RWPE1 (cell line): ENCODE data around the gene ADRA2A.

Experiments
- CTCF ChIA-PET: fragments of 350-600 bp; sonication (Branson Sonifier 250); formaldehyde crosslinking; extraction: SDS; loops from one replicate; lab custom pipeline; 2021; lab: Yijun Ruan, JAX
- POLR2A ChIA-PET: fragments of 400-600 bp; formaldehyde crosslinking; extraction: SDS; loops from one replicate; lab custom pipeline; 2020; ENCODE audit warnings: antibody characterized with exemption; ENCODE audit not compliant: low non-redundant PET; lab: Yijun Ruan, JAX
- DNase-seq: peaks from one replicate; pipeline ENCODE4 v3.0.0; 2012; ENCODE audit warnings: low spot score
- H3K27ac ChIP-seq: fragments of 450-650 bp; 2 replicates; pipeline ENCODE4 v1.5.1; 2017
- TF ChIP-seq, protein P1 (sequence below): fragments of 450-650 bp; conservative IDR thresholded peaks from 2 replicates; pipeline ENCODE4 v1.5.1; 2017; ENCODE audit warnings: low read depth, mild to moderate bottlenecking

The ADRA2A gene

DNA sequence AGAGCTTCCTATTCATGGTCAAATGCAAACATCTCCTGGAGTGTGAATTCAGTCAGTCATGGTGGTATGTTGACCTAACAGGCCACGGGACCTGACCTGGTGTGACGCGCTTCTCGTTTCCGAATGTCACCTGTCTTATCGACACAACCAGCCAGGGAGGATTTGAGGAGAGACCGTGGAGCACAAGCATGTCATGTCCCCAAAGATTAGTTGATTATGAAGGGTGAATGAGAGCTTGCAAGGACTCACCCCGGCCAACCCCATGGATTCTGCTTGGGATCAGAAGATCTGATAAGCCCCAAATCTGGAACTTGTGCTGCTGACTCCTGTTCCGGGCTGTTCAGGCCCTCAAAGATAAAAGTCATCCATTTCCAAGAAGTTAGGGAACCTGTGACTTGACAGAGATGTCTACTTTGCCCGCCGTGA, 10.5 kb downstream of the ADRA2A start:
- CTCF ChIA-PET: interaction anchor here (0.9 to 1.4 kb wide), 2 partner anchors 80 to 1050 kb away, joined by 3 read pairs; no protein-coding TSS in a partner anchor
- DNase-seq: no peak
- POLR2A ChIA-PET: no interaction called here
- no peak overlapping the region for H3K27ac ChIP-seq
- TF ChIP-seq, protein P1, sequence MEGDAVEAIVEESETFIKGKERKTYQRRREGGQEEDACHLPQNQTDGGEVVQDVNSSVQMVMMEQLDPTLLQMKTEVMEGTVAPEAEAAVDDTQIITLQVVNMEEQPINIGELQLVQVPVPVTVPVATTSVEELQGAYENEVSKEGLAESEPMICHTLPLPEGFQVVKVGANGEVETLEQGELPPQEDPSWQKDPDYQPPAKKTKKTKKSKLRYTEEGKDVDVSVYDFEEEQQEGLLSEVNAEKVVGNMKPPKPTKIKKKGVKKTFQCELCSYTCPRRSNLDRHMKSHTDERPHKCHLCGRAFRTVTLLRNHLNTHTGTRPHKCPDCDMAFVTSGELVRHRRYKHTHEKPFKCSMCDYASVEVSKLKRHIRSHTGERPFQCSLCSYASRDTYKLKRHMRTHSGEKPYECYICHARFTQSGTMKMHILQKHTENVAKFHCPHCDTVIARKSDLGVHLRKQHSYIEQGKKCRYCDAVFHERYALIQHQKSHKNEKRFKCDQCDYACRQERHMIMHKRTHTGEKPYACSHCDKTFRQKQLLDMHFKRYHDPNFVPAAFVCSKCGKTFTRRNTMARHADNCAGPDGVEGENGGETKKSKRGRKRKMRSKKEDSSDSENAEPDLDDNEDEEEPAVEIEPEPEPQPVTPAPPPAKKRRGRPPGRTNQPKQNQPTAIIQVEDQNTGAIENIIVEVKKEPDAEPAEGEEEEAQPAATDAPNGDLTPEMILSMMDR: no peak

DNA sequence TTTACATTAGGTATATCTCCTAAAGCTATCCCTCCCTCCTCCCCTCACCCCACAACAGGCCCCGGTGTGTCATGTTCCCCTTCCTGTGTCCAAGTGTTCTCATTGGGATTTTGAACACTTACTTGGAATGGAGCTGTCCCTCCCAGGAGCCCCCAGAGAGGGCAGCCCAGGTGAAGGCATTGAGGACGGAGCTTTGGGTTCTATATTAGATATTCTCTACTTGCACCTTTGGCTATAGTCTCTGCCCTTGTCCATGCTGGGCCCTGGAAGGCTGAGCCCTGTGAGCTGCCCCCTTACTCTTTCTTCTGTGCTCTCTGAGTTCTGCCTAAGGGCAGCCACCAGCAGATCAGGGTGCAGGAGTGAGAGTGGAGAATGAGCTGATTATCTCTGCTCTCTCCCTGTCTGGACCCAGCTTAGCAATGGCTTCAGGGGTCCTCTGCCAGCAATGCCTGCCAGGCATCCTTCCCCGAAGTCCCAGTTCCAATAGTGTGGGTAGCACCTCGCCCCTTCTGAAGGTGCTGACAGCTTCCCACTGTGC, 11.2 kb downstream of the ADRA2A start:
- TF ChIP-seq, protein P1: no peak
- ChIA-PET CTCF (interaction anchor here (1.0 to 1.4 kb wide), 2 partner anchors 12 to 1049 kb away, joined by 3 to 4 read pairs; partner anchors contain the start of gene ADRA2A), POLR2A (no interaction called here)
- DNase-seq: no peak
- H3K27ac ChIP-seq: no peak overlapping the region

DNA sequence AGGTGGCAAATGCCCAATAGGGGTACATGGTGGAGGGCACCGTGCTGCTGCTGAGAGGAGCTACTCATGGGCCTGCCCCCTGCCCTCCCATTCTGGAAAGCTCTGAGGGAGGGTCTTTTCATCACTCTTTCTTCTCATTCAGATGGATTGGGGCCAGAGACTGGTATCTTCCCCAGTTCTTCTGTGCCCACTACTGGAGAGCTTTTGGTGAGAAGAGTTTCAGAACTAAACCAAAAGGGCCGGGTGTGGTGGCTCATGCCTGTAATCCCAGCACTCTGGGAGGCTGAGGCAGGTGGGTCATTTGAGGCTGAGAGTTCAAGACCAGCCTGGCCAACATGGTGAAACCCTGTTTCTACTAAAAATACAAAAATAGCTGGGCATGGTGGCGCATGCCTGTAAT, 12.5 kb downstream of the ADRA2A start:
- DNase-seq: no peak
- ChIA-PET POLR2A (no interaction called here), CTCF (interaction anchor here (0.8 kb wide), 1 partner anchor 10 kb away, joined by 3 read pairs; no protein-coding TSS in a partner anchor)
- TF ChIP-seq, protein P1: no peak
- no peak overlapping the region for H3K27ac ChIP-seq

DNA sequence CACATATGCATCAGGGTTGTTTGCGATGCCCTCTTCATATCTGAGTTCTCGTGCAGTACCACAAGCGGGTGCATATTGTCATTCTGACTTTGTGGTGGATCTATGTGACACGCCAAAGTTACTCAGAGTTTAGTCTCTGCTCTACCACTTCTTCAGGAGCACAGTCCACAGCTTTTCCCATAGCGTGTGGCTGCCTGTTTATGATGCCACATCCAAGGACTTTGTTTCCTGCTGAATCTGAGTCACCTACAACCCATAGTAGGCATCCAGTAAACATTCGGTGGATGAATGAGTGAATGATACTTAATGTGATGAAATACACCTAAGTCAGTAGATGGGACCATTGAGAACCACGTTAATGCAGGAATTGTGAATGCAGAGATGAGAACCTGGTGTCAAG, 15.0 kb downstream of the ADRA2A start:
- POLR2A ChIA-PET: no interaction called here
- no peak overlapping the region for H3K27ac ChIP-seq
- TF ChIP-seq, protein P1: no peak
- CTCF ChIA-PET: no interaction called here
- DNase-seq: no peak

DNA sequence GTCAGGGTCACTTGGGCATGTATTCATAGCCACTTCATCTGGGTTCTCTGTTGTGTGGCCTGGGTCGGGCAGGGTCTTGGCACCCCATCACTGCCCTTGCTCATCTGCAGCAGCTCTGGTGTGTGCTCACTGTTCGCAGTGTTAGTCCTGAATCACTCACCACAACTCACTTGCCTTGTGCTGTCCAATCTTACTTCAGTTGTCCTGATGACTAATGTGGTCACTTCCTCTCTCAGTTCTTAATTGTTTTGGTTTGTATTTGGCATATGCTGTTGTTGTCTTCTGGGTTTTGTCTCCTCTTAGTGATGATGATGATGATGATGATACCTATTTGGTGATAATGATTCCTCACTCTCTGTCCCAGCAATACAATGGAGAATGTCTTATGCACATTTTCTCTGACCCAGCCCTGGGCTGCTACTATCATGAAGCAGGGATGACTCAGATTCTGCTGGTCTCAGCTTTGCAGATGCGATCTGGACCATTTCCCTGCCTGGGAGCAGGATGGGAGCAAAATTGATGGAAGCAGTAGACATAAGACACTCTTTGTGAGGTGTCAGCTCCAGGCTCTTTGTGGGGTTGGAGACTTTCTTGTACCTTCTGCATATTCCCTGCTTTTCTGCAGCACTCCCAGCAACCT, 17.0 kb downstream of the ADRA2A start:
- ChIA-PET CTCF (interaction anchor here (1.1 kb wide), 1 partner anchor 18 kb away, joined by 3 read pairs; no protein-coding TSS in a partner anchor), POLR2A (no interaction called here)

DNA sequence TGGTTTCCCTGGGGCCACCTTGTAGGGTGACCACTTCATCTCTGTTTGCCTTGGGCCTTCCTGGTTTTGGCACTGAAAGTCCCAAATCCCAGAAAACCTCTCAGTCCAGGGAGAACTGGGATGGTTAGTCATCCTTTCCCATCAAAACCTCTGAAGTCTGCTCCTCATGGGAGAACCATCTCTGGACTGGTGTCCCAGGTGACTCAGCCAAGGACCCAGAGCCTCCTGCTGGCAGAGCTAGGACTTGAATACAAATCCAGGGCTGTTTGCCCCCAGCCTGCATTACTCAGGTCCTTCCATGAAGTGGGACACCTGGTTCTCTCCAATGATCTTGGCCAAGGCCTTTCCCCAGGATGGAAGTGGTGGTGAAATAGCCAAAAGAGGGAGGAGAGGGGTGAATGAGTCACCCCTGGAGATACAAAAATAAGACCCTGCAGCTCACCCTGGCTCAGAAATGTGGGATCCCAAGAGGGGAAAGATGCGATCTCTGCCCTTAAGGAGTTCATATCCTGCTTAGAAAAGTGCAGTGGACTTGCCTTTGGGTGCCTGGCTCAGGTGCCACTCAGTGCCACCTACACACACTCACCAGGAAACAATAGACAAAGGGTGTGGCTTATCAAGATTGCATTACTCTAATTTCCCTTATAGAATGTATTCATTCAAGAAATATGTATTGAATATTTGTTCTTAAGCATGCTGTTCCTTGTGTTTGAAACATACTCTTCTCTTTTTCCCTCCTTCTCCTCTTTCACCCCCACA, 22.0 kb downstream of the ADRA2A start:
- DNase-seq: no peak
- ChIA-PET POLR2A (no interaction called here), CTCF (interaction anchor here (0.6 kb wide), 1 partner anchor 27 kb away, joined by 4 read pairs; no protein-coding TSS in a partner anchor)
- TF ChIP-seq, protein P1: no peak
- H3K27ac ChIP-seq: no peak overlapping the region

More for the DNA sequence above, 17.0 kb downstream of the ADRA2A start:
- DNase-seq: no peak
- TF ChIP-seq, protein P1: no peak
- H3K27ac ChIP-seq: no peak overlapping the region
